HG03460 (cell line): ENCODE data around the gene ARL14EPL.
A peak's percentile ranks its signal among the peaks of the same experiment; 100 is the strongest.
"Not testable (repeated sequence)": the region's sequence is repeated elsewhere in the genome, so short reads cannot be mapped to it uniquely, and the experiment has no call there.

Experiments used
- ATAC-seq: cut with Tn5 transposase; IDR thresholded peaks from one replicate; pipeline ENCODE4 v1.9.1; 2021; ENCODE audit not compliant: unreplicated experiment

Gene ARL14EPL

GRCh38 chr5:116046261-116046660 lies 14.0 kb downstream of the ARL14EPL start:
- no peak for ATAC-seq

GRCh38 chr5:116046823-116047222 lies 14.6 kb downstream of the ARL14EPL start:
- no peak for ATAC-seq

GRCh38 chr5:116058346-116058936 lies 26.2 kb downstream of the ARL14EPL start:
- no peak for ATAC-seq

GRCh38 chr5:116062352-116062751 lies 30.1 kb downstream of the ARL14EPL start:
- ATAC-seq: no peak

GRCh38 chr5:116063950-116064349 lies 31.7 kb downstream of the ARL14EPL start:
- no peak for ATAC-seq

GRCh38 chr5:116068028-116068632 lies 35.9 kb downstream of the ARL14EPL start:
- ATAC-seq: peak; percentile 61

GRCh38 chr5:116071211-116071610 lies 38.9 kb downstream of the ARL14EPL start:
- no peak for ATAC-seq

DNA sequence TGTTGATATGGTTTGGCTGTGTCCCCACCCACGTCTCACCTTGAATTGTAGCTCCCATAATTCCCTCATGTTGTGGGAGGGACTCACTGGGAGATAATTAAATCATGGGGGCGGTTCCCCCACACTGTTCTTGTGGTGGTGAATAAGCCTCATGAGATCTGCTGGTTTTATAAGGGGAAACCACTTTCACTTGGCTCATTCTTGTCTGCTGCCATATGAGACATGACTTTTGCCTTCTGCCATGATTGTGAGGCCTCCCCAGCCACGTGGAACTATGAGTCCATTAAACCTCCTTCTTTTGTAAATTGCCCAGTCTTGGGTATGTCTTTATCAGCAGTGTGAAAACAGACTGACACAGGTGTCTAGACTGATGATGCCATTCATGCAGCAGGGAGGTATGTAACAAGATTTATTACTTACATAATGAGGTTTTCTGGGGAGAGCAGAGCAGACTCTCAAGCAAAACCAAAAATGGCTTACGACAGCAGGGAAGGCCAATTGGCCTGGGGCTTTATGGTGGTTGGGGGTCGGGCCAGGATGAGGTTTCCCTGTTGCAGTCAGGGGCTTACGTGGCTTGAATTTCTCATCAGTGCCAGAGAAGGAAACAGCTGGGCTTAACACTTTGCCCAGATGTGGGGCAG lies 43.0 kb downstream of the ARL14EPL start:
- ATAC-seq: no peak

GRCh38 chr5:116076496-116076895 lies 44.2 kb downstream of the ARL14EPL start:
- ATAC-seq: peak; percentile 100

- no peak for ATAC-seq
Measured at GRCh38 chr5:116078199-116078598, 45.9 kb downstream of the ARL14EPL start.

GRCh38 chr5:116084287-116084691 lies 52.0 kb downstream of the ARL14EPL start:
- peak; percentile 37 for ATAC-seq

- ATAC-seq: peak; percentile 92
Measured at GRCh38 chr5:116084871-116085715, 52.8 kb downstream of the ARL14EPL start, which contains the start of gene COMMD10. Gene COMMD10 (plus strand): TSS chr5:116085025.

DNA sequence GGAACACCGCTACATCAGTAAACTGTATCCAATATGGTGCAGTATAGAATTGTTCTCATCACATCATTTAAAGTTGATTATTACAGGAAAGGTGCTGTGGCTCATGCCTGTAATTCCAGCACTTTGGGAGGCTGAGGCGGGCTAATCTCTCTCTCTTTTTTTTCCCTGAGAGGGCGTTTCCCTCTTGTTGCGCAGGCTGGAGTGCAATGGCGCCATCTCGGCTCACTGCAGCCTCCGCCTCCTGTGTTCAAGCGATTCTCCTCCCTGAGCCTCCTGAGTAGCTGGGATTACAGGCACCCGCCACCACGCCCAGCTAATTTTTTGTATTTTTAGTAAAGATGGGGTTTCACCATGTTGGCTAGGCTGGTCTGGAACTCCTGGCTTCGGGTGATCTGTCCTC lies 54.0 kb downstream of the ARL14EPL start:
- ATAC-seq: not testable (repeated sequence)

- no peak for ATAC-seq
Measured at GRCh38 chr5:116088062-116088461, 55.8 kb downstream of the ARL14EPL start.

GRCh38 chr5:116090302-116090701 lies 58.0 kb downstream of the ARL14EPL start:
- no peak for ATAC-seq

DNA sequence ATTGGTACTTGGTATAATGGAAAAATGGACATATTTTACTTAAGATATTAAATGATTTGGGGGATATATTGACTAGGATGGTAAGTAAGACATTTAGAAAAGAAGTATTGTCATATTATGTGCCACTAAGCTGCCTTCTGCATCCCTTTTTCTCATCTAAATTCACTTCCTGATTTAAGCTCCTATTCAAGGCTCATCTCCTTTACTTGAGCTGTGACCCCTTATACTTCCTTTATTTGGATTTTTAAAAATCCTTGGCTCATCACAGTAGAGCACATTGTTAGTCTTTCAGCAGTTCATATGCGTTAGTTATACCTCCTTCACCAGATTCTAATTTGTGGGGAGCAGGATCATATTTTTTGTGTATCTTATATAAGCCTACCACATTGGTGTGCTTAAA lies 59.1 kb downstream of the ARL14EPL start:
- no peak for ATAC-seq

- no peak for ATAC-seq
Measured at GRCh38 chr5:116097301-116097700, 65.0 kb downstream of the ARL14EPL start.

DNA sequence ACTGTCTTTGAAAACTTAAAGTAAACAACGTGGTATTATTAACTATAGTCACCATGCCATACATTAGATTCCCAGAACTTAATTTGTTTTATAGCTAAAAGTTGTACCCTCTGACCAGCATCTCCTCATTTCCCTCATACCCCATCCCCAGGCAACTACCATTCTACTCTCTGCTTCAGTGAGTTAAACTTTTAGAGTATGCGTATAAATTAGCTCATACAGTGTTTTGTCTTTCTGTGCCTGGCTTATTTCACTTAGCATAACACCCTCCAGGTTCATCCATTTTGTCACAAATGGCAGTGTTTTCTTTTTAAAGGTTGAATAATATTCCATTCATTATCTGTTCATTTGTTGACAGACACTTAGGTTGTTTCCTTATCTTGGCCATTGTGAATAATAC lies 66.7 kb downstream of the ARL14EPL start:
- no peak for ATAC-seq

- ATAC-seq: not testable (repeated sequence)
Measured at GRCh38 chr5:116104941-116105340, 72.7 kb downstream of the ARL14EPL start.
